Measurements from ENCODE around the gene KIF21A. TPM values are rescaled to one million over a fixed set of nuclear protein-coding genes. Genes with fewer than 3 reads are reported as not detected.

The KIF21A gene
- polyA plus RNA-seq, 1 of the 3 experiments (the other 2 are of a cell fraction), result 3.6 TPM

DNA sequence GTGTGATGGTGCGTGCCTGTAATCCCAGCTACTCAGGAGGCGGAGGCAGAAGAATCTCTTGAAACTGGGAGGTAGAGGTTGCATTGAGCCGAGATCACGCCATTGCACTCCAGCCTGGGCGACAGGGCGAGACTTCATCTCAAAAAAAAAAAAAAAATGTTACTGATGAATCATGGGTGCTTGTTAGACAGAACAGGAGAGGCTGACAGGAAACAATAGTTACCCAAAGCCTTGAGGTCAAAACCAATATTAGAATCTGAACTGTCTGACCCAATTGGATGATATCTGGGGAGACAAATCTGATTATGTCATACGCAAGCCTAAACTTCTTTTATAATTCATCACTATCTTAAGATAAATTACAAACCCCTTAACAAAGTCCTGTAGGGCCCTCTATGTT is 40.7 kb upstream of the KIF21A start:
- DNase-seq, result no peak
- H3K79me2 ChIP-seq (ENCODE audit: insufficient read depth), result no peaks in the 10 kb centered on the region
- no peak overlapping the region for H3K27ac ChIP-seq (ENCODE audit: low read depth in 2 of 2, low read length in 1 of 2)
- H3K4me1 ChIP-seq (ENCODE audit: control insufficient read depth in 1 of 2, insufficient read depth in 2 of 2, low read depth in 1 of 2, low read length in 1 of 2), result no peaks in the 10 kb centered on the region
- H3K9ac ChIP-seq, result no peak overlapping the region
- no peak for TF ChIP-seq EP300 (IDR thresholded peaks at IDR 0.05; ENCODE audit: borderline replicate concordance in 1 of 2, low read depth in 1 of 2, low read length in 1 of 2)
- no peak for TF ChIP-seq NFIC (IDR thresholded peaks at IDR 0.05; ENCODE audit: borderline replicate concordance)
- no peak for TF ChIP-seq TAF1 (IDR thresholded peaks at IDR 0.05; ENCODE audit: borderline replicate concordance, low read depth, low read length)
- TF ChIP-seq MXI1 (IDR thresholded peaks at IDR 0.05; ENCODE audit: low read depth, low read length), result no peak
- TF ChIP-seq, protein P1, sequence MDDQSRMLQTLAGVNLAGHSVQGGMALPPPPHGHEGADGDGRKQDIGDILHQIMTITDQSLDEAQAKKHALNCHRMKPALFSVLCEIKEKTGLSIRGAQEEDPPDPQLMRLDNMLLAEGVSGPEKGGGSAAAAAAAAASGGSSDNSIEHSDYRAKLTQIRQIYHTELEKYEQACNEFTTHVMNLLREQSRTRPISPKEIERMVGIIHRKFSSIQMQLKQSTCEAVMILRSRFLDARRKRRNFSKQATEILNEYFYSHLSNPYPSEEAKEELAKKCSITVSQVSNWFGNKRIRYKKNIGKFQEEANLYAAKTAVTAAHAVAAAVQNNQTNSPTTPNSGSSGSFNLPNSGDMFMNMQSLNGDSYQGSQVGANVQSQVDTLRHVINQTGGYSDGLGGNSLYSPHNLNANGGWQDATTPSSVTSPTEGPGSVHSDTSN (IDR thresholded peaks at IDR 0.05), result no peak
- no peak for TF ChIP-seq YY1 (IDR thresholded peaks at IDR 0.05; ENCODE audit: low read depth)
- TF ChIP-seq, protein P2, sequence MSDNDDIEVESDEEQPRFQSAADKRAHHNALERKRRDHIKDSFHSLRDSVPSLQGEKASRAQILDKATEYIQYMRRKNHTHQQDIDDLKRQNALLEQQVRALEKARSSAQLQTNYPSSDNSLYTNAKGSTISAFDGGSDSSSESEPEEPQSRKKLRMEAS (IDR thresholded peaks at IDR 0.05; ENCODE audit: low read depth), result no peak
- no peak for TF ChIP-seq SMC3 (IDR thresholded peaks at IDR 0.05; ENCODE audit: low read depth, low read length)
- H3K4me3 ChIP-seq (ENCODE audit: low read depth in 2 of 2, low read length in 1 of 2), result no peak overlapping the region
- H3K27me3 ChIP-seq (ENCODE audit: insufficient read depth), result no peaks in the 10 kb centered on the region
- WGBS (ENCODE audit: low lambda C conversion rate), result 85% methylated on average over 7 of the region's 7 CpGs
- no peaks in the 10 kb centered on the region for H3K9me2 ChIP-seq
- H3K36me3 ChIP-seq (replicated peaks in 1 of 2; ENCODE audit: control insufficient read depth in 1 of 2, insufficient read depth in 2 of 2, low read length in 1 of 2), result no peaks in the 10 kb centered on the region
- H2AFZ ChIP-seq (ENCODE audit: low read depth), result no peak overlapping the region
- no peaks in the 10 kb centered on the region for H3F3A ChIP-seq (replicated peaks; ENCODE audit: insufficient read depth)
- H4K20me1 ChIP-seq (ENCODE audit: insufficient read depth), result no peaks in the 10 kb centered on the region
- CTCF ChIA-PET, result no interaction called here
- H3K9me3 ChIP-seq, result no peaks in the 10 kb centered on the region
- POLR2A ChIA-PET, result no interaction called here
- no peak overlapping the region for H3K4me2 ChIP-seq

DNA sequence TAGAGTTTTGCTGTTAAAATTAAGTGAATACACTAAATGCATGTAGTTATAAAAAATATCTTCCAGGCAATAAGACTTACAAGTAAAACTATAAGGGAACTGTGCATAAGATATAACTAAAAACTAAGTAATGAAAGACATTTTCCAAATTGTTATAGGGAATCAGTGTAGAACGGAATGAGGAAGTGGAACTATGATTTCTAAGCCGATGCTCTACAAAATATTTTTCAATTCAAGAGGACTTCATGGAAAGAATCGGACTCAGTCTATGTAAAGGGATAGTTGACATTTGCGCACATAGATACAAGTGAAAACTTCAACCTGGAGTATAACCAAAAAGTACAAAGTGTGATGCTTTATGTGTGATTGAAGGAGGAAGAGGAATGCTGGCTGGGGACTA is 40.1 kb upstream of the KIF21A start:
- Histone ChIP-seq H4K20me1 (ENCODE audit: insufficient read depth) (no peaks in the 10 kb centered on the region), H3K4me1 (ENCODE audit: control insufficient read depth in 1 of 2, insufficient read depth in 2 of 2, low read depth in 1 of 2, low read length in 1 of 2) (no peaks in the 10 kb centered on the region), H3K4me3 (ENCODE audit: low read depth in 2 of 2, low read length in 1 of 2) (no peak overlapping the region), H3K36me3 (replicated peaks in 1 of 2; ENCODE audit: control insufficient read depth in 1 of 2, insufficient read depth in 2 of 2, low read length in 1 of 2) (no peaks in the 10 kb centered on the region), H3K79me2 (ENCODE audit: insufficient read depth) (no peaks in the 10 kb centered on the region), H3K9me2 (no peaks in the 10 kb centered on the region), H3K9ac (no peak overlapping the region), H2AFZ (ENCODE audit: low read depth) (0 out of 2 replicates have a peak overlapping the region, but pooled peaks have one; percentile 41), H3K9me3 (no peaks in the 10 kb centered on the region), H3K27ac (ENCODE audit: low read depth in 2 of 2, low read length in 1 of 2) (no peak overlapping the region), H3K4me2 (no peak overlapping the region), H3K27me3 (ENCODE audit: insufficient read depth) (no peaks in the 10 kb centered on the region), H3F3A (replicated peaks; ENCODE audit: insufficient read depth) (no peaks in the 10 kb centered on the region)
- CTCF ChIA-PET, result no interaction called here
- WGBS (ENCODE audit: low lambda C conversion rate), result 82% methylated on average over 4 of the region's 4 CpGs
- TF ChIP-seq NRF1 (IDR thresholded peaks at IDR 0.05; ENCODE audit: low read depth, low read length) (no peak), MXI1 (IDR thresholded peaks at IDR 0.05; ENCODE audit: low read depth, low read length) (no peak), USF2 (IDR thresholded peaks at IDR 0.05; ENCODE audit: borderline replicate concordance, low read depth, low read length) (no peak), GATA2 (CRISPR knock-in tag; IDR thresholded peaks at IDR 0.05) (no peak), JUND (IDR thresholded peaks at IDR 0.05) (no peak), FOXM1 (IDR thresholded peaks at IDR 0.05; ENCODE audit: low read depth) (no peak), SIN3A (IDR thresholded peaks at IDR 0.05; ENCODE audit: borderline replicate concordance, low read depth, low read length) (no peak), RAD21 (IDR thresholded peaks at IDR 0.05; ENCODE audit: low read length) (no peak), EZH2phosphoT487 (IDR thresholded peaks at IDR 0.05; ENCODE audit: borderline replicate concordance, low read depth) (no peak)
- TF ChIP-seq, protein P3, sequence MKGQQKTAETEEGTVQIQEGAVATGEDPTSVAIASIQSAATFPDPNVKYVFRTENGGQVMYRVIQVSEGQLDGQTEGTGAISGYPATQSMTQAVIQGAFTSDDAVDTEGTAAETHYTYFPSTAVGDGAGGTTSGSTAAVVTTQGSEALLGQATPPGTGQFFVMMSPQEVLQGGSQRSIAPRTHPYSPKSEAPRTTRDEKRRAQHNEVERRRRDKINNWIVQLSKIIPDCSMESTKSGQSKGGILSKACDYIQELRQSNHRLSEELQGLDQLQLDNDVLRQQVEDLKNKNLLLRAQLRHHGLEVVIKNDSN (IDR thresholded peaks at IDR 0.05; ENCODE audit: borderline replicate concordance, low read depth), result no peak
- TF ChIP-seq, protein P4, sequence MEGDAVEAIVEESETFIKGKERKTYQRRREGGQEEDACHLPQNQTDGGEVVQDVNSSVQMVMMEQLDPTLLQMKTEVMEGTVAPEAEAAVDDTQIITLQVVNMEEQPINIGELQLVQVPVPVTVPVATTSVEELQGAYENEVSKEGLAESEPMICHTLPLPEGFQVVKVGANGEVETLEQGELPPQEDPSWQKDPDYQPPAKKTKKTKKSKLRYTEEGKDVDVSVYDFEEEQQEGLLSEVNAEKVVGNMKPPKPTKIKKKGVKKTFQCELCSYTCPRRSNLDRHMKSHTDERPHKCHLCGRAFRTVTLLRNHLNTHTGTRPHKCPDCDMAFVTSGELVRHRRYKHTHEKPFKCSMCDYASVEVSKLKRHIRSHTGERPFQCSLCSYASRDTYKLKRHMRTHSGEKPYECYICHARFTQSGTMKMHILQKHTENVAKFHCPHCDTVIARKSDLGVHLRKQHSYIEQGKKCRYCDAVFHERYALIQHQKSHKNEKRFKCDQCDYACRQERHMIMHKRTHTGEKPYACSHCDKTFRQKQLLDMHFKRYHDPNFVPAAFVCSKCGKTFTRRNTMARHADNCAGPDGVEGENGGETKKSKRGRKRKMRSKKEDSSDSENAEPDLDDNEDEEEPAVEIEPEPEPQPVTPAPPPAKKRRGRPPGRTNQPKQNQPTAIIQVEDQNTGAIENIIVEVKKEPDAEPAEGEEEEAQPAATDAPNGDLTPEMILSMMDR (IDR thresholded peaks at IDR 0.05), result no peak
- TF ChIP-seq, protein P5, sequence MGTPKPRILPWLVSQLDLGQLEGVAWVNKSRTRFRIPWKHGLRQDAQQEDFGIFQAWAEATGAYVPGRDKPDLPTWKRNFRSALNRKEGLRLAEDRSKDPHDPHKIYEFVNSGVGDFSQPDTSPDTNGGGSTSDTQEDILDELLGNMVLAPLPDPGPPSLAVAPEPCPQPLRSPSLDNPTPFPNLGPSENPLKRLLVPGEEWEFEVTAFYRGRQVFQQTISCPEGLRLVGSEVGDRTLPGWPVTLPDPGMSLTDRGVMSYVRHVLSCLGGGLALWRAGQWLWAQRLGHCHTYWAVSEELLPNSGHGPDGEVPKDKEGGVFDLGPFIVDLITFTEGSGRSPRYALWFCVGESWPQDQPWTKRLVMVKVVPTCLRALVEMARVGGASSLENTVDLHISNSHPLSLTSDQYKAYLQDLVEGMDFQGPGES (IDR thresholded peaks at IDR 0.05; ENCODE audit: low read depth, low read length), result no peak
- DNase-seq, result no peak
- POLR2A ChIA-PET, result no interaction called here

Measured in SK-N-SH (cell line).